ENCODE results near the gene ASCC2. TPM values are rescaled to one million over a fixed set of nuclear protein-coding genes. Genes with fewer than 3 reads are reported as not detected.
"Not testable (repeated sequence)": the region's sequence is repeated elsewhere in the genome, so short reads cannot be mapped to it uniquely, and the experiment has no call there.

ASCC2 gene
- total and polyA plus RNA-seq, 2 donors (not counting 1 experiment from before 2014, with no cell fraction given) = 23.8 to 30.5 TPM

DNA sequence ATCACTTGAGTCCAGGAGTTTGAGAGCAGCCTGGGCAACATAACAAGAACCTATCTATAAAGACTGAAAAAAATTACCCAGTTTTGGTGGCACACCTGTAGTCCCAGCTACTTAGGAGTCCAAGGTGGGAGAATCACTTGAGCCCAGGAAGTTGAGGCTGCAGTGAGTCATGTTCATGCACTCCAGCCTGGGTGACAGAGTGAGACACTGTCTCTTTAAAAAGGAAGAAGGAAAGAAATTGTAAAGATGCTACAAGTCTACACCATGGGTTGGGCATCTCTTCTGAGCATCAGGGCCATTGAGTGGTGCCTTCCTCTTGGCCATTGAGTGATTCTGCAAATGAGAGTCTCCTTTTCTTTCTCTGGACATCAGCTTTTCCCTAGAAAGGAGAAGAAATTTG lies 29.2 kb upstream of the ASCC2 start:
- no peaks in the 10 kb centered on the region for H3K9me3 ChIP-seq (ENCODE audit: control insufficient read depth, insufficient read depth, low read depth, low read length)
- no peak overlapping the region for H3K27ac ChIP-seq (ENCODE audit: insufficient read depth, low read length)
- no peak overlapping the region for H2AFZ ChIP-seq (ENCODE audit: low read length)
- no peaks in the 10 kb centered on the region for H3K79me2 ChIP-seq (ENCODE audit: control insufficient read depth, insufficient read depth, low read length)
- TF ChIP-seq EZH2 (IDR thresholded peaks at IDR 0.05; ENCODE audit: low read length, missing control alignments) = no peak
- TF ChIP-seq, protein P1, sequence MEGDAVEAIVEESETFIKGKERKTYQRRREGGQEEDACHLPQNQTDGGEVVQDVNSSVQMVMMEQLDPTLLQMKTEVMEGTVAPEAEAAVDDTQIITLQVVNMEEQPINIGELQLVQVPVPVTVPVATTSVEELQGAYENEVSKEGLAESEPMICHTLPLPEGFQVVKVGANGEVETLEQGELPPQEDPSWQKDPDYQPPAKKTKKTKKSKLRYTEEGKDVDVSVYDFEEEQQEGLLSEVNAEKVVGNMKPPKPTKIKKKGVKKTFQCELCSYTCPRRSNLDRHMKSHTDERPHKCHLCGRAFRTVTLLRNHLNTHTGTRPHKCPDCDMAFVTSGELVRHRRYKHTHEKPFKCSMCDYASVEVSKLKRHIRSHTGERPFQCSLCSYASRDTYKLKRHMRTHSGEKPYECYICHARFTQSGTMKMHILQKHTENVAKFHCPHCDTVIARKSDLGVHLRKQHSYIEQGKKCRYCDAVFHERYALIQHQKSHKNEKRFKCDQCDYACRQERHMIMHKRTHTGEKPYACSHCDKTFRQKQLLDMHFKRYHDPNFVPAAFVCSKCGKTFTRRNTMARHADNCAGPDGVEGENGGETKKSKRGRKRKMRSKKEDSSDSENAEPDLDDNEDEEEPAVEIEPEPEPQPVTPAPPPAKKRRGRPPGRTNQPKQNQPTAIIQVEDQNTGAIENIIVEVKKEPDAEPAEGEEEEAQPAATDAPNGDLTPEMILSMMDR (conservative IDR thresholded peaks at IDR 0.05 in 1 of 2, IDR thresholded peaks at IDR 0.05 in 1 of 2; ENCODE audit: low read depth in 1 of 2, low read length in 2 of 2) = no peak
- H3K4me1 ChIP-seq (ENCODE audit: control insufficient read depth, extremely low read depth, insufficient read depth, low read length) = no peaks in the 10 kb centered on the region
- no peaks in the 10 kb centered on the region for H4K20me1 ChIP-seq (ENCODE audit: control insufficient read depth, extremely low read depth, insufficient read depth, low read length)
- H3K9ac ChIP-seq (ENCODE audit: insufficient read depth, low read length) = no peak overlapping the region
- H3K27me3 ChIP-seq (ENCODE audit: control insufficient read depth, insufficient read depth, low read length) = no peaks in the 10 kb centered on the region
- no peak overlapping the region for H3K4me2 ChIP-seq (ENCODE audit: extremely low read depth, insufficient read depth, low read length)
- H3K36me3 ChIP-seq (ENCODE audit: control insufficient read depth, insufficient read depth, low read length) = no peaks in the 10 kb centered on the region
- DNase-seq (ENCODE audit: low read depth in 2 of 2) = no peak
- H3K4me3 ChIP-seq (replicated peaks in 1 of 4; ENCODE audit: control extremely low read depth in 1 of 4, insufficient read depth in 1 of 4, low read depth in 3 of 4, low read length in 4 of 4) = no peak overlapping the region

DNA sequence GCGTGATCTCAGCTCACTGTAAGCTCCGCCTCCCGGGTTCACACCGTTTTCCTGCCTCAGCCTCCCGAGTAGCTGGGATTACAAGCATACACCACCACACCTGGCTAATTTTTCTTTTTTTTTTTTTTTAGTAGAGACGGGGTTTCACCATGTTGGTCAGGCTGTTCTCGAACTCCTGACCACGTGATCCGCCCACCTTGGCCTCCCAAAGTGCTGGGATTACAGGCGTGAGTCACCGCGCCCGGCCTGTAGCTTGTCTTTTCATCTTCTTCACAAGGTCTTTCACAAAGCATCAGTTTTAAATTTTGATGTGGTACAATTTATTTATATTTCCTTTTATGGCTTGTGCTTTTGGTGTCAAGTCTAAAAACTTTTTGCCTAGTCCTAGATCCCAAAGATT lies 27.5 kb upstream of the ASCC2 start:
- not testable (repeated sequence) for H3K36me3 ChIP-seq (ENCODE audit: control insufficient read depth, insufficient read depth, low read length); H3K27ac ChIP-seq (ENCODE audit: insufficient read depth, low read length); H3K9ac ChIP-seq (ENCODE audit: insufficient read depth, low read length); H3K4me3 ChIP-seq (replicated peaks in 1 of 4; ENCODE audit: control extremely low read depth in 1 of 4, insufficient read depth in 1 of 4, low read depth in 3 of 4, low read length in 4 of 4); H4K20me1 ChIP-seq (ENCODE audit: control insufficient read depth, extremely low read depth, insufficient read depth, low read length); H3K4me2 ChIP-seq (ENCODE audit: extremely low read depth, insufficient read depth, low read length); H3K4me1 ChIP-seq (ENCODE audit: control insufficient read depth, extremely low read depth, insufficient read depth, low read length); H3K27me3 ChIP-seq (ENCODE audit: control insufficient read depth, insufficient read depth, low read length); DNase-seq (ENCODE audit: low read depth in 2 of 2); H2AFZ ChIP-seq (ENCODE audit: low read length); H3K79me2 ChIP-seq (ENCODE audit: control insufficient read depth, insufficient read depth, low read length); H3K9me3 ChIP-seq (ENCODE audit: control insufficient read depth, insufficient read depth, low read depth, low read length)

DNA sequence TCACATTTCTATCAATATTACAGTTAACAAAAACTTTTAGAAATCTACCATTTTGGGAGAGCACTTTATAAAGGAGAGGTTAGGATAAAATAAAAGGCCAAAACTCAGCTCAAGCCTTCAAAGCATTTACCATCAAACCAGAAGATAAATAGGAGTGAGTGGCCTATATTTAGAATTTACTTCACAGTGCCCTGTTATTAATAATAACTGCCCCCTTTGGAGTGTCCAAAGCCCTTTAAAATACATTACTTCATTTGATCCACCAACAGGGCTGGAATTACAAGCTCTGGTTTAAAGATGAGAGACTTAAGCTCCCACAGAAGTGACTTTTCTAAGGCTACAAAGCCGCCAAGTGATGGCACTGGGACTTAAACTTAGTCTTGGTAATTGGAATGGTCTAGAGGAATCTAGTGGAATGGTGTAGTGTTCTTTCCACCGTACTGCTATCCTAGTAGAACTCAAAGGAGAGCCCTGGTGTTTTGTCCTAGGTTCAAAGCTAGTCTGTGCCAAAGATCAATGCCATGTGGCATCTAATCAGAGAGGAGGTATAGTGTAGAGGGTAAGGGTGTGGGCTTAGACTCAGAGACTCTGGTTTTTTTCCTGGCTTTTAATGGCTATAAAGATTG lies 23.7 kb upstream of the ASCC2 start:
- no peaks in the 10 kb centered on the region for H3K36me3 ChIP-seq (ENCODE audit: control insufficient read depth, insufficient read depth, low read length)

More for the DNA sequence above, 23.7 kb upstream of the ASCC2 start:
- Histone ChIP-seq H3K79me2 (ENCODE audit: control insufficient read depth, insufficient read depth, low read length) (no peaks in the 10 kb centered on the region), H3K9ac (ENCODE audit: insufficient read depth, low read length) (no peak overlapping the region), H3K4me3 (replicated peaks in 1 of 4; ENCODE audit: control extremely low read depth in 1 of 4, insufficient read depth in 1 of 4, low read depth in 3 of 4, low read length in 4 of 4) (no peak overlapping the region), H3K27ac (ENCODE audit: insufficient read depth, low read length) (no peak overlapping the region), H3K4me2 (ENCODE audit: extremely low read depth, insufficient read depth, low read length) (no peak overlapping the region), H3K27me3 (ENCODE audit: control insufficient read depth, insufficient read depth, low read length) (no peaks in the 10 kb centered on the region), H3K9me3 (ENCODE audit: control insufficient read depth, insufficient read depth, low read depth, low read length) (no peaks in the 10 kb centered on the region), H2AFZ (ENCODE audit: low read length) (no peak overlapping the region), H4K20me1 (ENCODE audit: control insufficient read depth, extremely low read depth, insufficient read depth, low read length) (no peaks in the 10 kb centered on the region), H3K4me1 (ENCODE audit: control insufficient read depth, extremely low read depth, insufficient read depth, low read length) (no peaks in the 10 kb centered on the region)
- no peak for TF ChIP-seq EZH2 (IDR thresholded peaks at IDR 0.05; ENCODE audit: low read length, missing control alignments)
- TF ChIP-seq, protein P1 (conservative IDR thresholded peaks at IDR 0.05 in 1 of 2, IDR thresholded peaks at IDR 0.05 in 1 of 2; ENCODE audit: low read depth in 1 of 2, low read length in 2 of 2) = no peak
- DNase-seq (ENCODE audit: low read depth in 2 of 2) = no peak
